ENCODE measurements around the gene PHF24. TPM values are rescaled to one million over a fixed set of nuclear protein-coding genes. Genes with fewer than 3 reads are reported as not detected.
"Not testable (repeated sequence)": the region's sequence is repeated elsewhere in the genome, so short reads cannot be mapped to it uniquely, and the experiment has no call there.

PHF24 gene
- total RNA-seq, 2 donors from 2014 or later: 0.12 to 0.22 TPM

GRCh38 chr9:34994900-34995669 is 37.0 kb downstream of the PHF24 start:
- no peak for ATAC-seq
- no peak for DNase-seq
- intact Hi-C loops (cut with DNase I, micrococcal nuclease): loop anchor here in 1 of 2 donors (5.0 kb wide), 1 partner anchor 98 kb away; a partner anchor contains a TSS

GRCh38 chr9:34995670-34996060 is 37.6 kb downstream of the PHF24 start:
- intact Hi-C loops (cut with DNase I, micrococcal nuclease): loop anchor here in 1 of 2 donors (5.0 kb wide), 1 partner anchor 98 kb away; a partner anchor contains a TSS
- DNase-seq (no peak), ATAC-seq (no peak)

GRCh38 chr9:34996181-34996904 is 38.3 kb downstream of the PHF24 start:
- DNase-seq (no peak), ATAC-seq (no peak)
- intact Hi-C loops (cut with DNase I, micrococcal nuclease): loop anchor here in 1 of 2 donors (5.0 kb wide), 1 partner anchor 99 kb away; a partner anchor contains a TSS

GRCh38 chr9:34996905-34997279 is 38.8 kb downstream of the PHF24 start:
- intact Hi-C loops (cut with DNase I, micrococcal nuclease): loop anchor here in 1 of 2 donors (5.0 kb wide), 1 partner anchor 100 kb away; a partner anchor contains a TSS
- ATAC-seq (no peak), DNase-seq (no peak)

GRCh38 chr9:34997379-34997781 is 39.3 kb downstream of the PHF24 start:
- DNase-seq (no peak), ATAC-seq (no peak)
- intact Hi-C loops (cut with DNase I, micrococcal nuclease): loop anchor here in 1 of 2 donors (5.0 kb wide), 1 partner anchor 100 kb away; a partner anchor contains a TSS

- ATAC-seq (no peak), DNase-seq (no peak)
- intact Hi-C loops (cut with DNase I, micrococcal nuclease): loop anchor here in 1 of 2 donors (5.0 kb wide), 1 partner anchor 101 kb away; a partner anchor contains a TSS
Measured at GRCh38 chr9:34998266-34998665, 40.2 kb downstream of the PHF24 start.

- no peak for ATAC-seq
- intact Hi-C loops (cut with DNase I, micrococcal nuclease): loop anchor here in 1 of 2 donors (5.0 kb wide), 1 partner anchor 102 kb away; a partner anchor contains a TSS
- DNase-seq: no peak
Measured at GRCh38 chr9:34999576-34999975, 41.5 kb downstream of the PHF24 start.

- no peak for DNase-seq
- ATAC-seq: no peak
- intact Hi-C loops (cut with DNase I, micrococcal nuclease): no loop called here
Measured at GRCh38 chr9:35000535-35001284, 42.6 kb downstream of the PHF24 start.

GRCh38 chr9:35001285-35001677 is 43.2 kb downstream of the PHF24 start:
- ATAC-seq (no peak), DNase-seq (no peak)
- intact Hi-C loops (cut with DNase I, micrococcal nuclease): no loop called here

- DNase-seq (no peak), ATAC-seq (no peak)
- intact Hi-C loops (cut with DNase I, micrococcal nuclease): no loop called here
Measured at GRCh38 chr9:35001803-35002502, 43.9 kb downstream of the PHF24 start.

- intact Hi-C loops (cut with DNase I, micrococcal nuclease): no loop called here
- ATAC-seq (no peak), DNase-seq (no peak)
Measured at GRCh38 chr9:35002623-35003022, 44.5 kb downstream of the PHF24 start.

GRCh38 chr9:35004299-35004698 is 46.2 kb downstream of the PHF24 start:
- intact Hi-C loops (cut with DNase I, micrococcal nuclease); DNase-seq; ATAC-seq: not testable (repeated sequence)

- DNase-seq: no peak
- intact Hi-C loops (cut with DNase I, micrococcal nuclease): no loop called here
- ATAC-seq: no peak
Measured at GRCh38 chr9:35010351-35010958, 52.4 kb downstream of the PHF24 start.

- intact Hi-C loops (cut with DNase I, micrococcal nuclease): no loop called here
- ATAC-seq: no peak
Measured at GRCh38 chr9:35014517-35014916, 56.4 kb downstream of the PHF24 start.

GRCh38 chr9:35023443-35023842 is 65.4 kb downstream of the PHF24 start:
- ATAC-seq; DNase-seq; intact Hi-C loops (cut with DNase I, micrococcal nuclease): not testable (repeated sequence)

More at GRCh38 chr9:35014517-35014916, 56.4 kb downstream of the PHF24 start:
- no peak for DNase-seq

- ATAC-seq (no peak), DNase-seq (no peak)
- intact Hi-C loops (cut with DNase I, micrococcal nuclease): no loop called here
Measured at GRCh38 chr9:35026671-35027070, 68.6 kb downstream of the PHF24 start.

- no peak for DNase-seq
- intact Hi-C loops (cut with DNase I, micrococcal nuclease): no loop called here
- ATAC-seq: no peak
Measured at GRCh38 chr9:35027374-35027773, 69.3 kb downstream of the PHF24 start.

GRCh38 chr9:35027860-35028259 is 69.8 kb downstream of the PHF24 start:
- intact Hi-C loops (cut with DNase I, micrococcal nuclease): no loop called here
- ATAC-seq: no peak
- no peak for DNase-seq

Measured in left colon (tissue), 2 donors.